ENCODE data around the gene NAV2.

NAV2 gene

GRCh38 chr11:19747634-19748033 lies 35.0 kb downstream of the NAV2 start:
- DNase-seq: no peak

DNA sequence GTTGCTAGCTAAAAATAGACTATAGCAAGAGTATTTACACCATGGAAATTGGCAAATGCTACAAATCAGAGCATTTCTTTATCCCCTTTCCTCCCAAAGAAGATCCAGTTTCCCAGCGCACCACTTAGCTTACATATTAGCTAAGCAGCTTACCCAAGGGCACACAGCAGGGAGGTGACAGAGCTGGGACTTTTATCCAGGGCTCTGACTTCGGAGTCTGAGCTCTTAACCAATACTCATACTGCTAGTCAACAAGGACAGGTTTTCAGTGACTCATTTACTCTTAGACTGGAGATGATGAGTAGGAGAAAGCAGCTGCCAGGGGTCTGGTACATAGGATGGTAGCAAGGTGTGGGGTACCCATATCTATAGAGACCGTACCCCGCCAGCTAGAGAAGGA lies 38.4 kb downstream of the NAV2 start:
- DNase-seq: no peak

DNA sequence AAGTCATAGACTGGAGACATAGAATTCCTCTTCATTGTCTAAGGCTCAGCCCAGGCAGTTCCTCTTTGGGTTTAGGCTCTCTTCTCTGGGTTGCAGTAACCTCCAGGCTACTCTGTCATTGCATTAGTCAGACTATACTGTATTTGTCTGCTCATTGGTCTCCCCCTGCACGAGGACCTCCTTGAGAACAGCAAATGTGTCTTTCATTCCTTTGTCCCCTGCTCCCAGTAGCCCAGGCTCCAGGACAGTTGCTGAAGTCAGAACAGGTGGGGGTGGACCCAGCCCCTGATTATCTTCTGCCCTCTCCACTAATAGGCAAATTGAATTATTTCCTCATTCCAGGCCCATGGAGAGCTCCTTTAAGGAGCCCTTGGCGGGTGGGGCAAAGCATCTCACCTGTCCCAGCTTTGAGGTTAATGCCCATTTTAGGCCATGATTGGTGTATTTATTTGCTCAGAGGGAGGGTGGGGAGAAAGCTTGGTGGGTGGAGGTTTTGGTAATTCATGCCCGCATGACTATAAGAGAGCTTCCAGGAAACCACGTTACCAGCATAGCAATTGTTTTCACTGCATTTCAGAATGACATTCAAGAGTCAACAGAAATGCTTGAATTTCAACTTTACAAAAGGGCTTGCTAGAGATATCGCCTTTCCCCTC lies 40.9 kb downstream of the NAV2 start:
- DNase-seq: no peak

DNA sequence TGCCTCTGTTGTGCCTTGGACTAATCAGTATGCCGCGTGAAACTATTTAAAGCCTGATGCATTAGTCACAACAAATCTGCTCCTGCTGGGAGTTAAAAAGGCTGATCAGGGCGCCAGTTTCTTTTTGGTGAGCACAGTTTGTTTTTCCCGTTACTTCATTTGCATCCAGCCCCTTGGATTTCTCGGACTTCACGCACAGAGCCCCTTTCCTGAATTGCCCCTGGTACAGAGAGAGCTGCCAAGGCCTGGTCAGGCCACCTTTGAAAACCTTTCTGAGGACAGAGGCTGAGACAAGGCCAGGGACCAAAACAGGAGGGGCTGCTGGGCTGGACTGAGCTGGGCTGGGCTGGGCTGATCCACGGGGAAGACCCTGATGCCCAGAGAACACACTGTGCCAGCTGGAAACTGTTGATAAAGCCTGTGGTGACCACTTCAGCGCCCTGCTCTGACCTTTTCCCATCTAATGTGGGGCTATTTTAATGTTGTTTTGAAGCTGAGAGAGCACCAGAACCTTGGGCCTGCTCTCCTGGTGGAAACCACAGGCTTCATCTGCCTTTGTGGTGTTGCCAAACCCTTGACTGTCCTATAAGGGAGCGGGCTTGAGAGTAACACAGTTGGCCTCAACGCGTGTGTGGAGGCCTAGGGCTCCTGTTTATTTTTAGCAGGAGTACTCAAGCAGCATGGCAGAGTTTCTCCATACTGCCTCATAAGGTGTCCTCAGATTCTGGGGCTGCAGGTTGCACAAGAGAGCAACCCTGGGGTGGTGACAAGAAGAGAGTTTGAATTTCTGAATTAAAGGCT lies 44.2 kb downstream of the NAV2 start:
- no peak for DNase-seq

- DNase-seq: no peak
Measured at GRCh38 chr11:19759389-19759788, 46.8 kb downstream of the NAV2 start.

GRCh38 chr11:19762266-19762665 lies 49.6 kb downstream of the NAV2 start:
- no peak for DNase-seq

DNA sequence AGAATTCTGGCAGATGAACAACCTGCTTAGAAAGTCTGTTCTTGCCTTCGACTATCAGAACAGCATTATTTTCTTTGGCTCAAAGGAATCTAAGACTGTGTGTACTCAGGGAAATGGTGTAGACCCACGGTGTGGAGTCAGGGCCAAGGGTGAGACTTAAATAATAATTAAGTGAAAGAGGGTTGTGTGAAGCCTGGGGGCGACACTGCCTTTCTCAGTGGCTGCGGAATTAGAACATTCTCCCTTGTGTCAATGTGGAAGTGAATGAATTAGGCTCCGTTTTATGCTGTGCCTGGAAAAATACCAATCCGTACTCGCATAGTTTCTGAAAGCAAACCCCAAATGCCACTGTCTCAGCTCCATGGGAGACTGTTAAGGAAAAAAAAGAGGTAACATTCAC lies 50.7 kb downstream of the NAV2 start:
- no peak for DNase-seq

- no peak for DNase-seq
Measured at GRCh38 chr11:19766206-19766605, 53.6 kb downstream of the NAV2 start.

GRCh38 chr11:19766810-19767209 lies 54.2 kb downstream of the NAV2 start:
- DNase-seq: no peak

DNA sequence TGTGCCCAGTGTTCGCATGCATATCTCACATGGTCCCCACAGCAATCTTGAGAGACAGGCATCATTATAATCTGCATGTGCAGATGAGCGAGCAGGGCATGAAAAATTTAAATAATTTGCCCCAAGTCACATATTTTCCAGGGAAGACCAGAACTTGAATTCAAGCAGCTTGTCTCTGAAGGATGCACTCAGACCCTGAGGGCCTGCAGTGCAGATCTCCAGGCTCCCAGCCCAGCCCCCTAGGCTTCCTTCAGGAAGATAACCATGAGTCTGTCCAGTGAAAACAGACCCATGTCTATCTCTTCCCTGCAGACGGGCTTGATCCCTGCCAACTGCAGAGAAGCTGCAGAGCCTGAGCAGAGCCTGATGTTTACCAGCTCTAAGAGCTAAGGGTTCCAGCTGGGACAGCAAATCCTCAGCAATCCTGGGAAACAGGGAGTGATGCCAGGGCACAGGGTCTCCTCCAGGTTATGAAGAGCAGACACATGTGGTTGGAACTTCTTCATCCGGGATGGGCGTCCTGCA lies 55.1 kb downstream of the NAV2 start:
- DNase-seq: no peak

- DNase-seq: no peak
Measured at GRCh38 chr11:19768197-19768596, 55.6 kb downstream of the NAV2 start.

GRCh38 chr11:19768815-19769214 lies 56.2 kb downstream of the NAV2 start:
- no peak for DNase-seq

DNA sequence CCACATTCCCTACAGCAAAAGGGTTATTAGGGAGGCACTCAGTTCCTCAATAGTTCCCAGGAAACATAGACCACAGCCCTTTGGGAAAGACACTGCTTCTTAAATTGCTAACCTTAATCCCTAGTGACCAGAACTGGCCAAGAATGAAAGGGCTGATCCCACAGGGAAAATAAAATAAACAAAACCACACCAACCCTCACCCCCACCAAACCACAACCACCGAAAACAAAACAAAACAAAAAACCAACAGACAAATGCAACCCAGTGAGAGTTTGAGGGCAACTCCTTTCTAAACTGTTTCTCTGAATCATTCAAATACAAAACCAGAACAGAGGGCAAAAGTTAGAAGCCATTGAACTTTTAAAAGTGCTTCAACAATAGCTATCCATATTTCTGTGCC lies 57.2 kb downstream of the NAV2 start:
- no peak for DNase-seq

DNA sequence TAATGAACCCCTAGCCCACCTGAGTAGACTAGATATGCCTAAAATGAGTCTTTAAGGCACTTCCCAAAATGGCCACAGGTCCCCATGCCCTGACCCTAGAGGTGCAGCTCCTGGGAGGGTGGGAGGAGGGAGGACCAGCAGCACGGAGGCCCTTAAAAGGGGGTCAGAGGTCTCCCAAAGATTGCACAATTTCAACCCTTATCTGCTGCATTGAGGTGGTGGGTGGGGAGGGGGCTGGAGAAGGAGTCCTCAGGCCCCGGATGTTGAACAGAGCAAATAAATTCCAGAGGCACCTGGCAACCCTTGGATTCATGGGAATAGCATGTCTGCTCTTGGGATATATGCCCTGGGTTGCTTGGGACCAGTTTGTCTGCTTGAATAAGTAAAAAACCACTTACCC lies 57.6 kb downstream of the NAV2 start:
- no peak for DNase-seq

- DNase-seq: no peak
Measured at GRCh38 chr11:19771463-19771862, 58.8 kb downstream of the NAV2 start.

DNA sequence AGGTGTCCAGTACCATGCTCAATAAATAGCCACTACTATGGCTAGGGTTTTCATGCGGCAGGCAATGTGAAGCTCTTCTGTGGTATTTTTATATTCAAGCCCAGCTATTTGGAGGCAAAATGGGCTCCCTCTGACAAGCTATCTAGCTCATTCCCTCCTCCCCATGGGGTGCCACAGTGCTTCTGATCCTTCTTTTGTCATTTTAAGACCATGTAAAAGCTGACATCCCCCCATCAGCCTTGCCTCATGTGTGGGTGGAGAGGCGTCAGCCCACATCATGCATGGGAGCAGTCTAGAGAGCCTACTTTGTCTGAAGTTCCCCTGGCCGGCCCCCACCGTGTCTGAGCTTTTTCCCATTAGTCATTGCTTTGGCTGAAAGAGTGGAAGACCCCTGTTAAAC lies 59.8 kb downstream of the NAV2 start:
- DNase-seq: no peak

DNA sequence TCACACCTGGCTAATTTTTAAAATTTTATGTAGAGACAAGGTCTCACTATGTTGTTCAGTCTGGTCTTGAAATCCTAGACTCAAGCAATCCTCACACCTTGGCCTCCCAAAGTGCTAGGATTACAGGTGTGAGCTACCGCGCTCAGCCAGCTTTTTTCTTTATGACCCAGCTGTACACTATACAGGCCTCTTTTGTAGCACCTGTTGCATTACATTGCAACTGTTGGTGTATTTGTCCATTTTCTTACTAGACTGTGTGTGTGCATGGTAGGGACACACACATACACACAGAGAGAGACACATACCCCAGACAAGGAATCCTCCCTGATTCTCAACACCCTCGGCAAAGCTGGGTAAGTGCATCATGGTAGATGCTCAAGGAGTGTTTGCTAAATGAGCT lies 61.7 kb downstream of the NAV2 start:
- DNase-seq: no peak

DNA sequence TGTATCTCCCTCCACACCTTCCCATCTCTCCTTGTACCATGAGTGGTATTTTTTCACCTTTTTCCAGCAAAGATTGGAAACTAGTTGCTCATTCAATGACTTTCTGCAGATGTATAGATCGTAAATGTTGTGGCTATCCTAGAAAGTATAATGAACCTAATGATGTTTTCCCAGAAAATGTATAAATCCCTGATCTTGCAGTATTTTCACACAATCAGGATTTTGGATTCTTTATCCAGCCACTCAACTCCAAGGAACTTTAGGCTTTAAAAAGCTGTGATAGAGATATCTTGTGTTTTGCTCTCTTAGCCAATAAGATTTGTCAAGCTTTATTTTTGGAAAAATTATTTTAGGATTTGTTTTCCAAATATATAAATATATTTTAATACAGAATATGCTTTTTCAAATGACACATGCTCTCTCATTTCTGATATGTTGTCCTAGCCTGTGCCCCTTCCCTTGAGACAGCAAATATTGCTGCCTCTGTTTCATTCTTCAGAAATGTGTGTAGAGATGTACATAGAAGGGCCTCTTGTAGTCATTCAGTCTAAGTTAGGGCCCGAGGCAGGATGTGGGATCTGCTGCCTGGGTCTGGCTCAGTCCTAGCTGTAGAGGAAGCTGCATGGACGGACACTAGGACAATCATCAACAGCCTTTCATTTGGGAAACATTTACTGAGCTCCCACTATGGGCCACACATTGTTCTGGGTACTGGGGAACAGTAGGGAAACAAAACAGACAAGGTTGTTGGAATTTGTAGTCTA lies 62.4 kb downstream of the NAV2 start:
- no peak for DNase-seq

GRCh38 chr11:19775622-19776021 lies 63.0 kb downstream of the NAV2 start:
- DNase-seq: no peak

DNA sequence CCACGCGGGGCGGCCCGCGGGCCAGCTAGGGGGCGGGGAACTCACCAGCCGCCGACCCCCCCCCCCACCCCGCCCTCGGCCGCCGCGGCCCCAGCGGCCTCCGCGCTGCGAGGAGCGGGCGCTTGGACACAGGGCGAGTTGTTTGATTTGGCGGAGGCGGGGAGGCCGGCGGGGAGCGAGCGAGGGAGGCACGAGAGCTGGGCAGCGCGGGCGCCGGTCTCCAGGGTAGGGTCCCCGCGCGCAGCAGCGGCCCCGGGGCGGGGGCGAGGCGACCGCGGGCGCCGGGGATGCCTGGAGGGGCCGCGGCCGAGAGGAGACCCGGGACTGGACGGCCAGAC lies 64.4 kb downstream of the NAV2 start:
- no peak for DNase-seq

DNA sequence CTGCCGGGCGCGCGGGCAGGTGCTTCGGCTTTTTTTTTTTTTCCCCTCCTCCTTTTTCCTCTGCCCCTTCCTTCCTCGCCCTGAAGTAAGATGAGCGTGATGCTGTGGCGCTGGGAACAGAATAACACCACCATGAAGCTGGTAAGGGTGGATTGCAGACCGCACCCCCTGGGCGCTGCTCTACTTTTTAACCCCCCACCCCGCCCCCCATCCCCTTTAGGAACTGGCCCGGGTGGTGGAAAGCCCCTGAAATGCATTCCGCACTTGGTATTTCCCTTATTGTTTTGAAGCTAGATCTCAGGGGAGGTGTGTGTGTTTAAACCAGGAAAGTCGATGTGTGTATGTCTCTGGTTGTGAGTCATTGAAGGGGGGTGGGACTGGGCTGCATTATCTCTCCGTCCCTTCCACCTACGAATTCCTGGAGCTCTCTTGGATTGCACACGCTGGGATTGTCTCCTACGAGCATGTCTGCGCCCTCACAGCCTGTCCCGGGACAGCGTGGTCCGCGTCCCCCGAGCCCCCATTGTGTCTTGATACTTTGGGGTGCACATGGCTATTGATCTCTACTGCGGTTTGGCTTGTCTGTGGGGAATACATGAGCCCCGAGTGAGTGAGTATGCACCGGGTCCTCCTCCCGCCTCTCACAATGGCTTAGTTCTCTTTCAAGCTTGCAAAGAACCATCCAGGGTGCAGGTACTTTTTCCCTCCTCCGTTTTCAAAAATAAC lies 64.9 kb downstream of the NAV2 start:
- DNase-seq: no peak

DNA sequence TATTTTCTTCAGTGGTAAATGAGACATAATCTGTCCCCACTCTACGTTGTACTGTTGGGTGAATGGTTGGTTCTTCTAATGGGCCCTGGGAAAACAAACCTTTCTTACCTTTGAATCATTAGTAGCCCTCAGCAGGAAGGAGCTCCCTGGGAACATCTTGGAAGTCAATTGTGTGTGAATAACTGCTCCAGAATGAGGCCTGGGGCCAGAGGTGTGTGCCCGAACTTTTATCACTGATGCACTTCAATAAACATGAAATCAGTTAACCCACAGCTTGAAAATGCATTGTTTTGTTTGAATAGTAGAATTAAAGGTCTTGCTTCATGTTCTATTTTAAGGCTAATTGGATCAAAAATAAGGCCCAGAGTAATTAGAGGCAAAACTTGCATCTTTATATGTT lies 67.1 kb downstream of the NAV2 start:
- DNase-seq: no peak

- DNase-seq: no peak
Measured at GRCh38 chr11:19781351-19781750, 68.7 kb downstream of the NAV2 start.
